HepG2 (cell line): Measurements from ENCODE around the gene ART4. TPM values are rescaled to one million over a fixed set of nuclear protein-coding genes. Genes with fewer than 3 reads are reported as not detected.

Experiments used
- ATAC-seq: fragments of 200-7000 bp; cut with Tn5 transposase; 3 replicates; pipeline ENCODE4 v1.9.1; 2020; ENCODE audit warnings: mild to moderate bottlenecking, moderate library complexity
- BruUV-seq: library from RNA; stranded (reverse); fragments of 400-500 nt; replicated peaks from 2 replicates; lab custom pipeline; 2021; lab: Mats Ljungman, UMichigan
- CTCF ChIA-PET: fragments of 300-600 bp; formaldehyde crosslinking; extraction: SDS; loops from one replicate; lab custom pipeline; 2021; ENCODE audit warnings: low total read pairs, inconsistent platforms, low intra/inter-chr PET ratio; lab: Yijun Ruan, JAX
- POLR2A ChIA-PET: fragments of 350-600 bp; sonication (Branson Sonifier 250); formaldehyde crosslinking; loops from one replicate; lab custom pipeline; 2020; ENCODE audit warnings: antibody characterized with exemption, inconsistent platforms; lab: Yijun Ruan, JAX
- DNase-seq: peaks from one replicate; pipeline ENCODE4 v3.0.0-alpha.2; 2015; ENCODE audit warnings: low spot score
- FAIRE-seq: peaks from 3 replicates; lab custom pipeline; 2011; peaks lifted over from hg19 to GRCh38; lab: Jason Lieb, UNC
- H2AFZ ChIP-seq: one replicate; pipeline ENCODE4 v1.6.1; 2011; ENCODE audit warnings: low read length, inconsistent platforms
- H3K27ac ChIP-seq: fragments of 300-600 bp; 3 replicates; pipeline ENCODE4 v1.8.0; 2011; ENCODE audit warnings: mixed run types, mild to moderate bottlenecking, mixed read lengths, low read length, inconsistent platforms; ENCODE audit not compliant: insufficient read depth; ENCODE audit errors: extremely low read length
- H3K27me3 ChIP-seq, 2 experiments: fragments of 200-600 bp in 1 of 2; 2 replicates in 1 of 2; 3 replicates in 1 of 2; pipeline versions ENCODE4 v1.6.0 to v1.8.0; 2011; ENCODE audit warnings: low read length in 2 of 2, mild to moderate bottlenecking in 2 of 2, moderate library complexity in 2 of 2, inconsistent platforms in 1 of 2; ENCODE audit not compliant: insufficient read depth in 2 of 2, control insufficient read depth in 1 of 2
- H3K36me3 ChIP-seq, 2 experiments: fragments of 200-600 bp in 1 of 2; replicated peaks in 1 of 2; 2 replicates in 1 of 2; 3 replicates in 1 of 2; pipeline versions ENCODE4 v1.5.1 to v1.8.0; 2011; ENCODE audit warnings: low read length in 2 of 2, inconsistent platforms in 1 of 2; ENCODE audit not compliant: insufficient read depth in 2 of 2, control insufficient read depth in 1 of 2
- H3K4me1 ChIP-seq: 2 replicates; pipeline ENCODE4 v1.5.1; 2012; ENCODE audit warnings: low read length, inconsistent platforms; ENCODE audit not compliant: insufficient read depth
- H3K4me2 ChIP-seq: 2 replicates; pipeline ENCODE4 v1.6.0; 2011; ENCODE audit warnings: low read depth, low read length, inconsistent platforms
- H3K4me3 ChIP-seq, 3 experiments: fragments of 200-600 bp in 1 of 3; sonication (generic), shearing (Covaris generic) in 1 of 3; replicated peaks in 1 of 3; 2 replicates each; pipeline ENCODE4 v1.5.1; 2011 to 2016; ENCODE audit warnings: low read length in 3 of 3, inconsistent platforms in 2 of 3, low read depth in 2 of 3, mild to moderate bottlenecking in 2 of 3, control low read depth in 1 of 3, mixed read lengths in 1 of 3; ENCODE audit not compliant: insufficient read depth in 1 of 3
- H3K79me2 ChIP-seq: one replicate; pipeline ENCODE4 v1.6.1; 2011; ENCODE audit warnings: low read length, inconsistent platforms; ENCODE audit not compliant: insufficient read depth
- H3K9ac ChIP-seq: 2 replicates; pipeline ENCODE4 v1.6.0; 2011; ENCODE audit warnings: mild to moderate bottlenecking, low read depth, low read length, inconsistent platforms; ENCODE audit not compliant: insufficient read depth
- H3K9me3 ChIP-seq: 2 replicates; pipeline ENCODE4 v1.5.1; 2012; ENCODE audit warnings: mild to moderate bottlenecking, low read length
- H4K20me1 ChIP-seq: 2 replicates; pipeline ENCODE4 v1.6.0; 2011; ENCODE audit warnings: inconsistent platforms, mild to moderate bottlenecking, low read length, moderate library complexity; ENCODE audit not compliant: insufficient read depth
- DZIP1 ChIP-seq: sonication (generic); formaldehyde crosslinking; IDR thresholded peaks from 2 replicates; pipeline ENCODE4 v1.5.0; 2020; ENCODE audit warnings: mild to moderate bottlenecking, missing genetic modification reagents
- ELK4 ChIP-seq: sonication (generic); formaldehyde crosslinking; IDR thresholded peaks from 2 replicates; pipeline ENCODE4 v1.9.0; 2021; ENCODE audit warnings: missing genetic modification reagents, borderline replicate concordance
- KDM3A ChIP-seq: IDR thresholded peaks from 2 replicates; pipeline ENCODE4 v1.6.1; 2018; ENCODE audit warnings: low read depth, missing compliant biosample characterization
- KLF6 ChIP-seq: IDR thresholded peaks from 2 replicates; pipeline ENCODE4 v1.8.0; 2016; ENCODE audit warnings: missing biosample characterization, missing genetic modification reagents
- SKI ChIP-seq: fragments of 450-650 bp; IDR thresholded peaks from one replicate; pipeline ENCODE4 v1.6.1; 2018; ENCODE audit warnings: mild to moderate bottlenecking; ENCODE audit not compliant: partially characterized antibody
- SP1 ChIP-seq, 2 experiments: fragments of 450-650 bp in 1 of 2; sonication (generic) in 1 of 2; formaldehyde crosslinking in 1 of 2; IDR thresholded peaks; 2 replicates each; pipeline versions ENCODE4 v1.4.0 to v1.6.1; 2016 to 2020; ENCODE audit warnings: missing genetic modification reagents in 1 of 2
- ZBTB43 ChIP-seq: sonication (generic); formaldehyde crosslinking; conservative IDR thresholded peaks from 2 replicates; pipeline ENCODE4 v1.4.0; 2020; ENCODE audit warnings: missing genetic modification reagents
- WGBS: methylation state at CpG from one replicate; pipeline ENCODE4 v1.1.6; 2017; ENCODE audit warnings: low lambda C conversion rate; 5-methylcytosine and 5-hydroxymethylcytosine counted together
- in situ Hi-C: cut with HindIII; loops from 2 replicates; pipeline ENCODE4 v1.10.0; 2017; ENCODE audit warnings: low pct_unique_long_range_greater_than_20kb; ENCODE audit not compliant: extremely low pct_ligation_motif_present
- intact Hi-C: fragments of 100-400 bp; cut with micrococcal nuclease; formaldehyde crosslinking; loops from one replicate; pipeline ENCODE4 v1.10.0; 2022; ENCODE audit not compliant: unreplicated experiment
- polyA plus RNA-seq, 8 experiments: library from polyadenylated mRNA; depleted of rRNA in 3 of 8; stranded (reverse) in 7 of 8; unstranded in 1 of 8; fragments of >200 nt; fragmentation: Illumina TruSeq in 4 of 8; extraction: Trizol in 4 of 8; gene quantifications; 2 replicates each; pipeline versions ENCODE4 v1.2.1 to v1.2.3, GENCODE V29; 2011 to 2016; ENCODE audit warnings: low read depth in 4 of 8, missing spikeins in 1 of 8, mixed read lengths in 1 of 8; ENCODE audit not compliant: insufficient read depth in 1 of 8
- total RNA-seq, 5 experiments: library from RNA; depleted of rRNA; stranded (reverse); fragments of >200 nt; fragmentation: Illumina TruSeq; extraction: Trizol; gene quantifications; 2 replicates each; pipeline ENCODE4 v1.2.3, GENCODE V29; 2016; ENCODE audit warnings: low read depth in 1 of 5

The ART4 gene
- total and polyA plus RNA-seq, 2 of the 13 experiments (the other 11 are each of a cell fraction or from before 2014, with no cell fraction given) = 17.6 to 20.3 TPM

- no peak overlapping the region for H3K27ac ChIP-seq
- intact Hi-C loops = no loop called here
These were observed 41.1 kb upstream of the ART4 start for GRCh38 chr12:14884458-14884878.

More at GRCh38 chr12:14884458-14884878, 41.1 kb upstream of the ART4 start:
- no peaks in the 10 kb centered on the region for H4K20me1 ChIP-seq
- H3K36me3 ChIP-seq = no peaks in the 10 kb centered on the region
- in situ Hi-C loops = no loop called here
- H3K4me2 ChIP-seq = no peak overlapping the region
- ATAC-seq (no peak), FAIRE-seq (no peak), DNase-seq (no peak)
- H2AFZ ChIP-seq = no peak overlapping the region
- BruUV-seq = no TSS peak
- H3K27me3 ChIP-seq = no peaks in the 10 kb centered on the region
- ChIA-PET POLR2A (no interaction called here), CTCF (no interaction called here)
- H3K9ac ChIP-seq = no peak overlapping the region
- 5% methylated on average over 5 of the region's 5 CpGs for WGBS
- H3K4me1 ChIP-seq = no peaks in the 10 kb centered on the region
- H3K4me3 ChIP-seq = no peak overlapping the region
- H3K79me2 ChIP-seq = no peaks in the 10 kb centered on the region
- TF ChIP-seq ELK4 (CRISPR knock-in tag) (no peak), SKI (no peak), KLF6 (no peak), SP1 (IDR thresholded peaks at IDR 0.05) (no peak), SP1 (CRISPR knock-in tag; IDR thresholded peaks at IDR 0.05) (no peak), ZBTB43 (CRISPR knock-in tag) (no peak), KDM3A (CRISPR knock-in tag) (no peak), DZIP1 (CRISPR knock-in tag) (no peak)
- TF ChIP-seq, all 625 proteins: peak for 0
- no peaks in the 10 kb centered on the region for H3K9me3 ChIP-seq
